Neural progenitor cell (in vitro differentiated cells): Measurements from ENCODE around the gene GRIK3. TPM values are rescaled to one million over a fixed set of nuclear protein-coding genes. Genes with fewer than 3 reads are reported as not detected.

ENCODE experiments used
- DNase-seq: peaks from one replicate; pipeline ENCODE4 v3.0.0-alpha.2; 2016; ENCODE audit warnings: low spot score
- H2AFZ ChIP-seq: fragments of 200-600 bp; sonication (generic); replicated peaks from 2 replicates; pipeline ENCODE4 v1.6.1; 2016; ENCODE audit warnings: antibody characterized with exemption
- H3F3A ChIP-seq: fragments of 200-600 bp; sonication (generic); 2 replicates; pipeline ENCODE4 v1.6.1; 2016; ENCODE audit warnings: antibody characterized with exemption, low read depth
- H3K27ac ChIP-seq: fragments of 200-600 bp; sonication (generic); 2 replicates; pipeline ENCODE4 v1.5.1; 2016; ENCODE audit warnings: mild to moderate bottlenecking
- H3K27me3 ChIP-seq: fragments of 200-600 bp; sonication (generic); 2 replicates; pipeline ENCODE4 v1.6.1; 2016; ENCODE audit warnings: mild to moderate bottlenecking, moderate library complexity
- H3K36me3 ChIP-seq: fragments of 200-600 bp; sonication (generic); 2 replicates; pipeline ENCODE4 v1.5.1; 2016
- H3K4me1 ChIP-seq: fragments of 200-600 bp; sonication (generic); 2 replicates; pipeline ENCODE4 v1.6.1; 2016; ENCODE audit warnings: mixed run types
- H3K4me2 ChIP-seq: fragments of 200-600 bp; sonication (generic); 2 replicates; pipeline ENCODE4 v1.6.1; 2016
- H3K4me3 ChIP-seq: fragments of 200-600 bp; sonication (generic); 2 replicates; pipeline ENCODE4 v1.5.1; 2016
- H3K79me2 ChIP-seq: fragments of 200-600 bp; sonication (generic); 2 replicates; pipeline ENCODE4 v1.6.1; 2016; ENCODE audit warnings: low read depth
- H3K9ac ChIP-seq: fragments of 200-600 bp; sonication (generic); 2 replicates; pipeline ENCODE4 v1.6.1; 2016
- H3K9me3 ChIP-seq: fragments of 200-600 bp; sonication (generic); 2 replicates; pipeline ENCODE4 v1.5.1; 2016; ENCODE audit warnings: low read depth
- H4K20me1 ChIP-seq: fragments of 200-600 bp; sonication (generic); 2 replicates; pipeline ENCODE4 v1.6.1; 2016; ENCODE audit warnings: low read depth
- H3K27ac Mint-ChIP-seq: 3 replicates; pipeline ENCODE4 v1.8.0; 2021; ENCODE audit warnings: mixed read lengths
- H3K27me3 Mint-ChIP-seq: 2 replicates; pipeline ENCODE4 v1.8.0; 2022; ENCODE audit warnings: low read depth, mild to moderate bottlenecking, inconsistent platforms, moderate library complexity, mixed read lengths; ENCODE audit not compliant: insufficient read depth
- H3K36me3 Mint-ChIP-seq: 3 replicates; pipeline ENCODE4 v1.8.0; 2021; ENCODE audit warnings: mixed read lengths
- H3K4me1 Mint-ChIP-seq: 3 replicates; pipeline ENCODE4 v1.8.0; 2021; ENCODE audit warnings: mixed read lengths
- H3K4me3 Mint-ChIP-seq: 3 replicates; pipeline ENCODE4 v1.8.0; 2021; ENCODE audit warnings: mild to moderate bottlenecking, moderate library complexity, mixed read lengths
- H3K9me3 Mint-ChIP-seq: 3 replicates; pipeline ENCODE4 v1.8.0; 2020; ENCODE audit warnings: mixed read lengths
- CTCF ChIP-seq: fragments of 200-600 bp; sonication (generic); IDR thresholded peaks from 2 replicates; pipeline ENCODE4 v1.5.1; 2017; ENCODE audit warnings: antibody characterized with exemption, mild to moderate bottlenecking
- EZH2 ChIP-seq: fragments of 200-600 bp; sonication (generic); IDR thresholded peaks from 2 replicates; pipeline ENCODE4 v1.6.1; 2017; ENCODE audit warnings: antibody characterized with exemption, mild to moderate bottlenecking, moderate library complexity
- EZH2phosphoT487 ChIP-seq: fragments of 200-600 bp; sonication (generic); IDR thresholded peaks from 2 replicates; pipeline ENCODE4 v1.6.1; 2017; ENCODE audit warnings: antibody characterized with exemption
- total RNA-seq: library from RNA; depleted of rRNA; stranded (reverse); fragments of >200 nt; gene quantifications from 2 replicates; pipeline ENCODE4 v1.2.3, GENCODE V29; 2015; ENCODE audit warnings: low replicate concordance

Gene GRIK3
- total RNA-seq, 1 donor from 2014 or later, result 1.7 TPM

- H3K79me2 ChIP-seq, result no peaks in the 10 kb centered on the region
- no peaks in the 10 kb centered on the region for H3K36me3 ChIP-seq
- peaks cover 15% of the 10 kb centered on the region for H3K4me1 ChIP-seq
- no peaks in the 10 kb centered on the region for H3F3A ChIP-seq
- H3K4me3 ChIP-seq, result no peak overlapping the region
- H3K9me3 ChIP-seq, result no peaks in the 10 kb centered on the region
- H3K27ac ChIP-seq, result no peak overlapping the region
- H3K27me3 ChIP-seq, result no peaks in the 10 kb centered on the region
- Mint-ChIP-seq H3K36me3 (no peaks in the 10 kb centered on the region), H3K27me3 (peaks cover 10% of the 10 kb centered on the region), H3K9me3 (no peaks in the 10 kb centered on the region), H3K4me1 (peaks cover 10% of the 10 kb centered on the region), H3K27ac (no peak overlapping the region), H3K4me3 (no peak overlapping the region)
- H2AFZ ChIP-seq, result no peak overlapping the region
- H4K20me1 ChIP-seq, result no peaks in the 10 kb centered on the region
- TF ChIP-seq EZH2 (no peak), CTCF (no peak), EZH2phosphoT487 (no peak)
- H3K4me2 ChIP-seq, result no peak overlapping the region
- DNase-seq, result no peak
- H3K9ac ChIP-seq, result no peak overlapping the region
Measured at GRCh38 chr1:36986241-36986985, 47.9 kb downstream of the GRIK3 start.

GRCh38 chr1:36984675-36985074, 49.6 kb downstream of the GRIK3 start:
- Mint-ChIP-seq H3K9me3 (no peaks in the 10 kb centered on the region), H3K27me3 (peaks cover 20% of the 10 kb centered on the region), H3K4me3 (no peak overlapping the region), H3K36me3 (no peaks in the 10 kb centered on the region), H3K4me1 (peaks cover 10% of the 10 kb centered on the region), H3K27ac (no peak overlapping the region)
- no peak overlapping the region for H2AFZ ChIP-seq
- no peaks in the 10 kb centered on the region for H3F3A ChIP-seq
- no peak overlapping the region for H3K27ac ChIP-seq
- H3K4me3 ChIP-seq, result no peak overlapping the region
- TF ChIP-seq EZH2phosphoT487 (no peak), CTCF (no peak), EZH2 (no peak)
- no peaks in the 10 kb centered on the region for H3K27me3 ChIP-seq
- no peak overlapping the region for H3K4me2 ChIP-seq
- H3K79me2 ChIP-seq, result no peaks in the 10 kb centered on the region
- no peaks in the 10 kb centered on the region for H3K36me3 ChIP-seq
- no peak overlapping the region for H3K9ac ChIP-seq
- H3K4me1 ChIP-seq, result peaks cover 15% of the 10 kb centered on the region
- no peaks in the 10 kb centered on the region for H4K20me1 ChIP-seq
- no peak for DNase-seq
- no peaks in the 10 kb centered on the region for H3K9me3 ChIP-seq

- Histone ChIP-seq H3K4me2 (no peak overlapping the region), H2AFZ (no peak overlapping the region), H3K27me3 (no peaks in the 10 kb centered on the region), H3K79me2 (no peaks in the 10 kb centered on the region), H3K36me3 (no peaks in the 10 kb centered on the region), H3K9me3 (no peaks in the 10 kb centered on the region), H3K4me1 (peaks cover 12% of the 10 kb centered on the region), H3F3A (no peaks in the 10 kb centered on the region), H4K20me1 (no peaks in the 10 kb centered on the region), H3K4me3 (no peak overlapping the region), H3K9ac (no peak overlapping the region), H3K27ac (no peak overlapping the region)
- Mint-ChIP-seq H3K27me3 (peaks cover 19% of the 10 kb centered on the region), H3K27ac (peak overlapping the region; percentile 8), H3K4me3 (no peak overlapping the region), H3K9me3 (no peaks in the 10 kb centered on the region), H3K36me3 (no peaks in the 10 kb centered on the region), H3K4me1 (peaks cover 8% of the 10 kb centered on the region)
- no peak for DNase-seq
- TF ChIP-seq EZH2 (no peak), EZH2phosphoT487 (no peak), CTCF (no peak)
Measured at GRCh38 chr1:36984026-36984425, 50.3 kb downstream of the GRIK3 start.
